Smooth muscle cell (in vitro differentiated cells): Measurements from ENCODE around the gene TULP4. TPM values are rescaled to one million over a fixed set of nuclear protein-coding genes. Genes with fewer than 3 reads are reported as not detected.

ENCODE experiments used
- DNase-seq: peaks from one replicate; lab custom pipeline; 2025; ENCODE audit not compliant: unreplicated experiment; lab: John Stamatoyannopoulos, UW
- H2AFZ ChIP-seq: fragments of 200-600 bp; sonication (generic); 2 replicates; pipeline ENCODE4 v1.6.0; 2016; ENCODE audit warnings: antibody characterized with exemption, low read depth, mild to moderate bottlenecking
- H3F3A ChIP-seq: fragments of 200-600 bp; sonication (generic); 2 replicates; pipeline ENCODE4 v1.6.0; 2017; ENCODE audit warnings: antibody characterized with exemption, low read depth
- H3K27ac ChIP-seq: fragments of 200-600 bp; sonication (generic); 2 replicates; pipeline ENCODE4 v1.5.1; 2016; ENCODE audit warnings: low read depth, mild to moderate bottlenecking
- H3K27me3 ChIP-seq: fragments of 200-600 bp; sonication (generic); 2 replicates; pipeline ENCODE4 v1.6.1; 2016; ENCODE audit warnings: low read depth, mild to moderate bottlenecking
- H3K36me3 ChIP-seq: fragments of 200-600 bp; sonication (generic); 2 replicates; pipeline ENCODE4 v1.5.1; 2016; ENCODE audit warnings: low read depth
- H3K4me1 ChIP-seq: fragments of 200-600 bp; sonication (generic); 2 replicates; pipeline ENCODE4 v1.5.1; 2016; ENCODE audit warnings: low read depth
- H3K4me2 ChIP-seq: fragments of 200-600 bp; sonication (generic); 2 replicates; pipeline ENCODE4 v1.6.0; 2016; ENCODE audit warnings: mild to moderate bottlenecking
- H3K4me3 ChIP-seq: fragments of 200-600 bp; sonication (generic); 2 replicates; pipeline ENCODE4 v1.5.1; 2016; ENCODE audit warnings: mild to moderate bottlenecking
- H3K79me2 ChIP-seq: fragments of 200-600 bp; sonication (generic); 2 replicates; pipeline ENCODE4 v1.6.0; 2016; ENCODE audit warnings: low read depth, mild to moderate bottlenecking
- H3K9ac ChIP-seq: fragments of 200-600 bp; sonication (generic); 2 replicates; pipeline ENCODE4 v1.6.0; 2016; ENCODE audit warnings: low read depth
- H3K9me3 ChIP-seq: fragments of 200-600 bp; sonication (generic); replicated peaks from 2 replicates; pipeline ENCODE4 v1.5.1; 2016; ENCODE audit warnings: low read depth
- H4K20me1 ChIP-seq: fragments of 200-600 bp; sonication (generic); 2 replicates; pipeline ENCODE4 v1.6.0; 2016; ENCODE audit warnings: low read depth
- CTCF ChIP-seq: fragments of 200-600 bp; sonication (generic); IDR thresholded peaks from 2 replicates; pipeline ENCODE4 v1.5.1; 2017; ENCODE audit warnings: borderline replicate concordance, mild to moderate bottlenecking, antibody characterized with exemption; ENCODE audit not compliant: insufficient read depth, poor library complexity, severe bottlenecking
- WGBS: methylation state at CpG from one replicate; pipeline ENCODE4 v1.1.7; 2016; ENCODE audit warnings: low lambda C conversion rate; 5-methylcytosine and 5-hydroxymethylcytosine counted together
- polyA plus RNA-seq: library from polyadenylated mRNA; unstranded; fragments of >200 nt; fragmentation: Nextera tagmentation; extraction: Ambion mirVana; gene quantifications from 2 replicates; pipeline ENCODE4 v1.2.1, GENCODE V29; 2016
- total RNA-seq: library from RNA; depleted of rRNA; stranded (reverse); fragments of >200 nt; gene quantifications from 2 replicates; pipeline ENCODE4 v1.2.3, GENCODE V29; 2014

Gene TULP4
- total RNA-seq, result 85.0 and 90.6 TPM in 2 replicates
- polyA plus RNA-seq, result 16.1 and 20.8 TPM in 2 replicates

- Histone ChIP-seq H3K27me3 (no peaks in the 10 kb centered on the region), H3F3A (no peaks in the 10 kb centered on the region), H2AFZ (no peak within 1 kb of the TSS), H3K27ac (no peak within 1 kb of the TSS), H3K4me2 (no peak within 1 kb of the TSS), H3K9ac (no peak within 1 kb of the TSS), H3K9me3 (no peaks in the 10 kb centered on the region), H3K79me2 (peaks cover 11% of the 10 kb centered on the region), H3K36me3 (no peaks in the 10 kb centered on the region), H3K4me3 (no peak within 1 kb of the TSS), H3K4me1 (no peaks in the 10 kb centered on the region), H4K20me1 (peaks cover 3% of the 10 kb centered on the region)
- 81% methylated on average over 6 of the region's 6 CpGs for WGBS
- TF ChIP-seq CTCF, result no peak
- no peak for DNase-seq
Observed at GRCh38 chr6:158312165-158312564, at the start of gene TULP4. Gene TULP4 (plus strand): TSS chr6:158312465. CDS start chr6:158314017, 1,552 bp downstream.

- no peaks in the 10 kb centered on the region for H3K36me3 ChIP-seq
- no peak for DNase-seq
- no peak overlapping the region for H3K4me2 ChIP-seq
- peaks cover 53% of the 10 kb centered on the region for H3K79me2 ChIP-seq
- no peaks in the 10 kb centered on the region for H3K9me3 ChIP-seq
- peaks cover 53% of the 10 kb centered on the region for H4K20me1 ChIP-seq
- no peak overlapping the region for H3K27ac ChIP-seq
- no peak overlapping the region for H2AFZ ChIP-seq
- TF ChIP-seq CTCF, result no peak
- WGBS, result 86% methylated on average over 5 of the region's 5 CpGs
- no peak overlapping the region for H3K4me3 ChIP-seq
- H3K4me1 ChIP-seq, result no peaks in the 10 kb centered on the region
- H3F3A ChIP-seq, result no peaks in the 10 kb centered on the region
- no peak overlapping the region for H3K9ac ChIP-seq
- no peaks in the 10 kb centered on the region for H3K27me3 ChIP-seq
Observed at GRCh38 chr6:158262755-158263154, 49.5 kb upstream of the TULP4 start.

- no peak for TF ChIP-seq CTCF
- no peak for DNase-seq
- no peak overlapping the region for H2AFZ ChIP-seq
- no peaks in the 10 kb centered on the region for H3K9me3 ChIP-seq
- no peak overlapping the region for H3K4me2 ChIP-seq
- no peaks in the 10 kb centered on the region for H3K36me3 ChIP-seq
- peaks cover 51% of the 10 kb centered on the region for H3K79me2 ChIP-seq
- H3F3A ChIP-seq, result no peaks in the 10 kb centered on the region
- H4K20me1 ChIP-seq, result peaks cover 51% of the 10 kb centered on the region
- no peak overlapping the region for H3K27ac ChIP-seq
- no peaks in the 10 kb centered on the region for H3K27me3 ChIP-seq
- 95% methylated on average over 10 of the region's 10 CpGs for WGBS
- no peak overlapping the region for H3K4me3 ChIP-seq
- no peaks in the 10 kb centered on the region for H3K4me1 ChIP-seq
- no peak overlapping the region for H3K9ac ChIP-seq
Observed at GRCh38 chr6:158264180-158264579, 48.1 kb upstream of the TULP4 start.

GRCh38 chr6:158266131-158266530, 46.1 kb upstream of the TULP4 start:
- no peak for DNase-seq
- H3K36me3 ChIP-seq, result no peaks in the 10 kb centered on the region
- H3K4me2 ChIP-seq, result no peak overlapping the region
- no peaks in the 10 kb centered on the region for H3K27me3 ChIP-seq
- H3K9ac ChIP-seq, result no peak overlapping the region
- H3K9me3 ChIP-seq, result no peaks in the 10 kb centered on the region
- peaks cover 48% of the 10 kb centered on the region for H4K20me1 ChIP-seq
- WGBS, result 95% methylated on average over 9 of the region's 9 CpGs
- H3K79me2 ChIP-seq, result peaks cover 35% of the 10 kb centered on the region
- H3K4me1 ChIP-seq, result no peaks in the 10 kb centered on the region
- no peaks in the 10 kb centered on the region for H3F3A ChIP-seq
- no peak overlapping the region for H3K27ac ChIP-seq
- TF ChIP-seq CTCF, result no peak
- H2AFZ ChIP-seq, result no peak overlapping the region
- no peak overlapping the region for H3K4me3 ChIP-seq
